Endothelial cell of umbilical vein (primary cell): Measurements from ENCODE around the gene PTPRF. TPM values are rescaled to one million over a fixed set of nuclear protein-coding genes. Genes with fewer than 3 reads are reported as not detected.

Experiments used
- BruUV-seq: library from RNA; stranded (reverse); fragments of 400-500 nt; replicated peaks from 2 replicates; lab custom pipeline; 2021; lab: Mats Ljungman, UMichigan
- CTCF ChIA-PET: fragments of 300-600, 350-600 bp; sonication (Branson Sonifier 250); formaldehyde crosslinking; loops from one replicate; lab custom pipeline; 2021; ENCODE audit warnings: antibody characterized with exemption, inconsistent platforms; lab: Charles Lee
- POLR2A ChIA-PET: fragments of 300-600, 350-600 bp; sonication (Branson Sonifier 250); formaldehyde crosslinking; loops from one replicate; lab custom pipeline; 2021; ENCODE audit warnings: antibody characterized with exemption, inconsistent platforms; lab: Charles Lee
- DNase-seq: peaks from one replicate; pipeline ENCODE4 v3.0.0-alpha.2; 2011; ENCODE audit warnings: low read depth, low spot score
- FAIRE-seq: peaks from 2 replicates; lab custom pipeline; 2011; peaks lifted over from hg19 to GRCh38; lab: Jason Lieb, UNC
- H2AFZ ChIP-seq: 2 replicates; pipeline ENCODE4 v1.6.0; 2012; ENCODE audit warnings: low read depth, low read length, control low read depth, inconsistent platforms
- H3K27ac ChIP-seq: 2 replicates; pipeline ENCODE4 v1.5.1; 2011; ENCODE audit warnings: low read depth, mild to moderate bottlenecking, control low read depth, low read length, moderate library complexity; ENCODE audit not compliant: insufficient read depth
- H3K27me3 ChIP-seq, 2 experiments: 2 replicates each; pipeline versions ENCODE4 v1.6.0 to v1.6.1; 2011; ENCODE audit warnings: low read length in 2 of 2, mixed read lengths in 1 of 2; ENCODE audit not compliant: control insufficient read depth in 2 of 2, insufficient read depth in 2 of 2
- H3K36me3 ChIP-seq, 2 experiments: 2 replicates in 1 of 2; 3 replicates in 1 of 2; pipeline ENCODE4 v1.5.1; 2011; ENCODE audit warnings: low read length in 2 of 2, mild to moderate bottlenecking in 1 of 2, moderate library complexity in 1 of 2; ENCODE audit not compliant: control insufficient read depth in 2 of 2, insufficient read depth in 2 of 2; ENCODE audit errors: extremely low read depth in 1 of 2
- H3K4me1 ChIP-seq: 3 replicates; pipeline ENCODE4 v1.5.1; 2011; ENCODE audit warnings: mild to moderate bottlenecking, low read length; ENCODE audit not compliant: control insufficient read depth, insufficient read depth; ENCODE audit errors: extremely low read depth
- H3K4me2 ChIP-seq: 2 replicates; pipeline ENCODE4 v1.6.1; 2011; ENCODE audit warnings: low read length, control low read depth, mixed read lengths; ENCODE audit not compliant: insufficient read depth
- H3K4me3 ChIP-seq, 3 experiments: fragments of 200-600 bp in 1 of 3; sonication (generic), shearing (Covaris generic) in 1 of 3; replicated peaks in 1 of 3; 2 replicates each; pipeline ENCODE4 v1.5.1; 2011 to 2016; ENCODE audit warnings: control low read depth in 3 of 3, low read length in 3 of 3, mild to moderate bottlenecking in 2 of 3, inconsistent platforms in 1 of 3, low read depth in 1 of 3, moderate library complexity in 1 of 3; ENCODE audit not compliant: insufficient read depth in 1 of 3
- H3K79me2 ChIP-seq: 2 replicates; pipeline ENCODE4 v1.6.0; 2012; ENCODE audit warnings: low read length, inconsistent platforms; ENCODE audit not compliant: control insufficient read depth, insufficient read depth
- H3K9ac ChIP-seq: replicated peaks from 2 replicates; pipeline ENCODE3; 2011; ENCODE audit warnings: low read length, control low read depth; ENCODE audit not compliant: insufficient read depth; ENCODE audit errors: extremely low read depth
- H3K9me1 ChIP-seq: replicated peaks from 3 replicates; pipeline ENCODE4 v1.6.0; 2011; ENCODE audit warnings: mild to moderate bottlenecking, low read length; ENCODE audit not compliant: control insufficient read depth, insufficient read depth; ENCODE audit errors: extremely low read depth
- H3K9me3 ChIP-seq: replicated peaks from 2 replicates; pipeline ENCODE4 v1.5.1; 2012; ENCODE audit warnings: low read length, inconsistent platforms; ENCODE audit not compliant: control insufficient read depth, insufficient read depth
- H4K20me1 ChIP-seq: replicated peaks from 2 replicates; pipeline ENCODE3; 2011; ENCODE audit warnings: mild to moderate bottlenecking, low read length; ENCODE audit not compliant: control insufficient read depth, insufficient read depth; ENCODE audit errors: extremely low read depth
- EZH2 ChIP-seq: IDR thresholded peaks from 2 replicates; pipeline ENCODE4 v1.6.1; 2012; ENCODE audit warnings: borderline replicate concordance, low read depth, mild to moderate bottlenecking, moderate library complexity, low read length, inconsistent platforms; ENCODE audit not compliant: severe bottlenecking
- FOS ChIP-seq: IDR thresholded peaks from 2 replicates; pipeline ENCODE4 v1.6.1; 2011; ENCODE audit warnings: mild to moderate bottlenecking, low read length, moderate library complexity, borderline replicate concordance; ENCODE audit not compliant: insufficient read depth
- GATA2 ChIP-seq: IDR thresholded peaks from 2 replicates; pipeline ENCODE4 v1.7.0; 2011; ENCODE audit warnings: low read depth, mild to moderate bottlenecking, moderate library complexity, mixed read lengths, low read length; ENCODE audit not compliant: insufficient read length, insufficient read depth
- MYC ChIP-seq: IDR thresholded peaks from one replicate; pipeline ENCODE4 v1.6.1; 2011; ENCODE audit warnings: mild to moderate bottlenecking, low read depth, low read length
- POLR2A ChIP-seq: IDR thresholded peaks from 2 replicates; pipeline ENCODE4 v1.6.1; 2012; ENCODE audit warnings: low read depth, mild to moderate bottlenecking, control low read depth, low read length
- POLR2AphosphoS5 ChIP-seq: IDR thresholded peaks from 2 replicates; pipeline ENCODE4 v1.6.1; 2012; ENCODE audit warnings: low read depth, mild to moderate bottlenecking, control low read depth, low read length, moderate library complexity; ENCODE audit not compliant: insufficient read depth
- dilution Hi-C: fragments of 300-500 bp; cut with MboI; formaldehyde crosslinking; loops from one replicate; pipeline ENCODE4 v1.15.0; 2019; ENCODE audit warnings: low sequenced_read_pairs; ENCODE audit not compliant: extremely low pct_ligation_motif_present
- intact Hi-C: fragments of 100-400 bp; cut with micrococcal nuclease; formaldehyde crosslinking; loops from one replicate; pipeline ENCODE4 v1.10.0; 2022
- polyA plus RNA-seq, 4 experiments: library from polyadenylated mRNA; depleted of rRNA in 3 of 4; stranded (reverse) in 3 of 4; unstranded in 1 of 4; fragments of >200 nt; gene quantifications; 2 replicates each; pipeline versions ENCODE4 v1.2.1 to v1.2.3, GENCODE V29; 2011 to 2012; ENCODE audit warnings: missing spikeins in 1 of 4
- total RNA-seq: library from RNA; stranded (reverse); gene quantifications from 2 replicates; pipeline ENCODE4 v1.2.3, GENCODE V29; 2021
- TF ChIP-seq, protein P1 (sequence below): IDR thresholded peaks from 2 replicates; pipeline ENCODE4 v1.6.1; 2011; ENCODE audit not compliant: insufficient read depth, insufficient read length
- TF ChIP-seq, protein P2 (sequence below), 2 donors: IDR thresholded peaks; 1 replicate in 1 of 2; 2 replicates in 1 of 2; pipeline ENCODE4 v1.5.1; 2011; ENCODE audit warnings: low read length in 2 of 2, mild to moderate bottlenecking in 2 of 2, moderate library complexity in 2 of 2, control low read depth in 1 of 2, inconsistent platforms in 1 of 2, low read depth in 1 of 2; ENCODE audit not compliant: insufficient read depth in 1 of 2; ENCODE audit errors: extremely low read depth in 1 of 2

PTPRF gene
- total and polyA plus RNA-seq, 2 donors (not counting 3 experiments of a cell fraction or from before 2014, with no cell fraction given) = 217 to 338 TPM

DNA sequence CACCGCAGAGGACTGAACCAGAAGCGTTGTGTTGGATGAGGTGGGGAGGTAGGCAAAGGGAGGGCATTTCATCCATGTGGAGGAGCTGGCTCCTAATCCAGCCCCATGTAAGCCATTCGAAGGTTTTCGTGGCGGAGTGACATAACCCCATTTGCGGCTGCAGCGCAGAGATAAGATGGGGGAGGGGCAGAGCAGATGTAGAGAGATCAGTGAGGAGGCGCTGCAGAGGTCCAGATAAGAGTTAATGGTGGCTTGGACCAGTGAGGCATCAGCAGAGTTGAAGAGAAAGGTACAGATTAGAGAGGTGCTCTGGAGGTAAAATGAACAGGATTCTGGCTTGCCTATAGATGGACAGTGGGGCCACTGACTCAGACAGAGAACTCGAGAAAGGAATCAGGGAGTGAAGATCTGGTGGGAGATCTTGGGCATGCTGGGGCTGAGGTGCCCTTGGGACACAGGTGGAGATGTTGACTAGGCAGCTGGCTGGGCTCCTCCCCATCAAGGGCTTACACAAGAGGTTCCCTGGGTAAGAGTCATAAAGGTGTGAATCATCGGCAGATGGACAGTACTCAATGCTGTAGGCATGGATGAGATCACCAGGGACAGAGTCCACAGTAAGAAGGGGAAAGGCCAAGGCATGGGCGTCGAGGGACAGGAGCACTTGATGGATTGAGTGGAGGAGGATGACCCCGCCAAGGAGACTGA is 7.8 kb upstream of the PTPRF start:
- Histone ChIP-seq H3K4me2 (no peak overlapping the region), H4K20me1 (no peaks in the 10 kb centered on the region), H3K27ac (no peak overlapping the region), H3K4me3 (no peak overlapping the region), H3K9ac (no peak overlapping the region), H3K9me1 (no peaks in the 10 kb centered on the region), H3K79me2 (no peaks in the 10 kb centered on the region), H2AFZ (no peak overlapping the region), H3K36me3 (no peaks in the 10 kb centered on the region), H3K9me3 (no peaks in the 10 kb centered on the region), H3K27me3 (peaks cover 5% of the 10 kb centered on the region in 2 experiments), H3K4me1 (no peaks in the 10 kb centered on the region)
- DNase-seq (no peak), FAIRE-seq (no peak)
- no TSS peak for BruUV-seq
- dilution Hi-C loops (no loop called here), intact Hi-C loops (no loop called here)
- TF ChIP-seq POLR2A = no peak
- TF ChIP-seq, protein P1, sequence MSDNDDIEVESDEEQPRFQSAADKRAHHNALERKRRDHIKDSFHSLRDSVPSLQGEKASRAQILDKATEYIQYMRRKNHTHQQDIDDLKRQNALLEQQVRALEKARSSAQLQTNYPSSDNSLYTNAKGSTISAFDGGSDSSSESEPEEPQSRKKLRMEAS = no peak
- no peak for TF ChIP-seq MYC
- no peak for TF ChIP-seq EZH2
- no peak for TF ChIP-seq GATA2
- POLR2A ChIA-PET = no interaction called here
- CTCF ChIA-PET = interaction anchor here (1.4 kb wide), 1 partner anchor 31 kb away, joined by 4 read pairs; no protein-coding TSS in a partner anchor

DNA sequence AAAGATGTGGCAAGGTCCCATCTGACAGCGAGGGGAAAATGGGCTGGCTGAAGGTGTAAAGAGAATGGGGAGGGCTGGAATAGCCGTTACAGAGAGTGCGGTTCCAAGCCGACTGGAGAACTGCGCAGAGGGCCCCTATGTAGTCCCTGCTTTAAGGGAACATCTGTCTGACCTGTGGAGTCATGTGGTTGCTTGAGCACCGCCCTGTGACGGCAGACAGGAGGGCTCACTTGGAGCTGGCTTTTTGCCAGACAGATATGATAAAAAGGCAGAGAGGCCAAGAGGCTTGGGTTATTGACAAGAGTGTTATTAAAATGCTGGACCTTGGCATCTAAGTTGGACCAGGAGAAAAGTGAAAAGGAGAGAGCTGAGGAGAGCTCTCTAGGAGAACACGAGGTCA is 5.9 kb upstream of the PTPRF start:
- dilution Hi-C loops = no loop called here

More for the DNA sequence above, 5.9 kb upstream of the PTPRF start:
- Histone ChIP-seq H3K4me2 (no peak overlapping the region), H3K27ac (no peak overlapping the region), H3K36me3 (no peaks in the 10 kb centered on the region), H4K20me1 (no peaks in the 10 kb centered on the region), H3K9me3 (no peaks in the 10 kb centered on the region), H3K79me2 (no peaks in the 10 kb centered on the region), H3K4me1 (peaks cover 3% of the 10 kb centered on the region), H3K9me1 (no peaks in the 10 kb centered on the region), H3K27me3 (no peaks in the 10 kb centered on the region), H3K9ac (no peak overlapping the region), H3K4me3 (no peak overlapping the region), H2AFZ (no peak overlapping the region)
- TF ChIP-seq FOS (no peak), EZH2 (no peak), POLR2AphosphoS5 (no peak), GATA2 (no peak)
- TF ChIP-seq, protein P2, sequence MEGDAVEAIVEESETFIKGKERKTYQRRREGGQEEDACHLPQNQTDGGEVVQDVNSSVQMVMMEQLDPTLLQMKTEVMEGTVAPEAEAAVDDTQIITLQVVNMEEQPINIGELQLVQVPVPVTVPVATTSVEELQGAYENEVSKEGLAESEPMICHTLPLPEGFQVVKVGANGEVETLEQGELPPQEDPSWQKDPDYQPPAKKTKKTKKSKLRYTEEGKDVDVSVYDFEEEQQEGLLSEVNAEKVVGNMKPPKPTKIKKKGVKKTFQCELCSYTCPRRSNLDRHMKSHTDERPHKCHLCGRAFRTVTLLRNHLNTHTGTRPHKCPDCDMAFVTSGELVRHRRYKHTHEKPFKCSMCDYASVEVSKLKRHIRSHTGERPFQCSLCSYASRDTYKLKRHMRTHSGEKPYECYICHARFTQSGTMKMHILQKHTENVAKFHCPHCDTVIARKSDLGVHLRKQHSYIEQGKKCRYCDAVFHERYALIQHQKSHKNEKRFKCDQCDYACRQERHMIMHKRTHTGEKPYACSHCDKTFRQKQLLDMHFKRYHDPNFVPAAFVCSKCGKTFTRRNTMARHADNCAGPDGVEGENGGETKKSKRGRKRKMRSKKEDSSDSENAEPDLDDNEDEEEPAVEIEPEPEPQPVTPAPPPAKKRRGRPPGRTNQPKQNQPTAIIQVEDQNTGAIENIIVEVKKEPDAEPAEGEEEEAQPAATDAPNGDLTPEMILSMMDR (IDR thresholded peaks at IDR 0.05; ENCODE audit: extremely low read depth in 1 of 2, insufficient read depth in 1 of 2, low read depth in 1 of 2, low read length in 2 of 2) = no peak
- TF ChIP-seq, protein P1 = no peak
- no TSS peak for BruUV-seq
- intact Hi-C loops = loop anchor here (5.0 kb wide), 2 partner anchors 182 to 522 kb away; partner anchors contain the start of gene ST3GAL3
- no peak for DNase-seq
- ChIA-PET CTCF (interaction anchor here (1.4 kb wide), 1 partner anchor 12 kb away, joined by 3 read pairs; no protein-coding TSS in a partner anchor), POLR2A (interaction anchor here (0.7 kb wide), 1 partner anchor 62 kb away, joined by 3 read pairs; no protein-coding TSS in a partner anchor)
- no peak for FAIRE-seq
